Retinal pigment epithelial cell (primary cell): ENCODE results near the gene PZP.
"Not testable (repeated sequence)": the region's sequence is repeated elsewhere in the genome, so short reads cannot be mapped to it uniquely, and the experiment has no call there.

Experiments
- DNase-seq: peaks from one replicate; pipeline ENCODE4 v3.0.0-alpha.2; 2010; ENCODE audit warnings: low read depth
- H3K4me3 ChIP-seq: 2 replicates; pipeline ENCODE4 v1.5.1; 2011; ENCODE audit warnings: mild to moderate bottlenecking, low read length, control low read depth, moderate library complexity
- TF ChIP-seq, protein P1 (sequence below): conservative IDR thresholded peaks from 2 replicates; pipeline ENCODE4 v1.5.1; 2011; ENCODE audit warnings: low read depth, low read length, control low read depth, inconsistent platforms

The PZP gene

DNA sequence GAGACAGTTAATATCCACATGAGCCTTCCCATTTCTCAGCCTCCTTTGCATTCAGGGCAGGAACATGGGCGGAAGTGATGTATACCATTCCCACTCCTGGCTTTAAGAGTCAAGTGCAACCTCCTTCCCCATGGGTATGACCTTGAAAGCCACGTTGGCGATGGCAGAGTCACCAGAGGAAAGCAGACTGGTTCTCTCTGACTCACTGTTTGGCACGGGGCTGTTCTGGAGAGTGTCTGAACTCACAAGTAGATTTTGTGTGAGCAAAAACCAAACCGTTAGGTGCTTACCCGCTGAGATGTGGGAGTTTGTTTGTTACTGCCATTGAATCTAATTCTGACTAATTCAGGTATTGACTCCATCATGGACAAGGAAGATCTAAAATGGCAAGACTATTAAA is 36.7 kb upstream of the PZP start:
- DNase-seq = no peak
- H3K4me3 ChIP-seq = no peak overlapping the region
- TF ChIP-seq, protein P1, sequence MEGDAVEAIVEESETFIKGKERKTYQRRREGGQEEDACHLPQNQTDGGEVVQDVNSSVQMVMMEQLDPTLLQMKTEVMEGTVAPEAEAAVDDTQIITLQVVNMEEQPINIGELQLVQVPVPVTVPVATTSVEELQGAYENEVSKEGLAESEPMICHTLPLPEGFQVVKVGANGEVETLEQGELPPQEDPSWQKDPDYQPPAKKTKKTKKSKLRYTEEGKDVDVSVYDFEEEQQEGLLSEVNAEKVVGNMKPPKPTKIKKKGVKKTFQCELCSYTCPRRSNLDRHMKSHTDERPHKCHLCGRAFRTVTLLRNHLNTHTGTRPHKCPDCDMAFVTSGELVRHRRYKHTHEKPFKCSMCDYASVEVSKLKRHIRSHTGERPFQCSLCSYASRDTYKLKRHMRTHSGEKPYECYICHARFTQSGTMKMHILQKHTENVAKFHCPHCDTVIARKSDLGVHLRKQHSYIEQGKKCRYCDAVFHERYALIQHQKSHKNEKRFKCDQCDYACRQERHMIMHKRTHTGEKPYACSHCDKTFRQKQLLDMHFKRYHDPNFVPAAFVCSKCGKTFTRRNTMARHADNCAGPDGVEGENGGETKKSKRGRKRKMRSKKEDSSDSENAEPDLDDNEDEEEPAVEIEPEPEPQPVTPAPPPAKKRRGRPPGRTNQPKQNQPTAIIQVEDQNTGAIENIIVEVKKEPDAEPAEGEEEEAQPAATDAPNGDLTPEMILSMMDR = no peak

DNA sequence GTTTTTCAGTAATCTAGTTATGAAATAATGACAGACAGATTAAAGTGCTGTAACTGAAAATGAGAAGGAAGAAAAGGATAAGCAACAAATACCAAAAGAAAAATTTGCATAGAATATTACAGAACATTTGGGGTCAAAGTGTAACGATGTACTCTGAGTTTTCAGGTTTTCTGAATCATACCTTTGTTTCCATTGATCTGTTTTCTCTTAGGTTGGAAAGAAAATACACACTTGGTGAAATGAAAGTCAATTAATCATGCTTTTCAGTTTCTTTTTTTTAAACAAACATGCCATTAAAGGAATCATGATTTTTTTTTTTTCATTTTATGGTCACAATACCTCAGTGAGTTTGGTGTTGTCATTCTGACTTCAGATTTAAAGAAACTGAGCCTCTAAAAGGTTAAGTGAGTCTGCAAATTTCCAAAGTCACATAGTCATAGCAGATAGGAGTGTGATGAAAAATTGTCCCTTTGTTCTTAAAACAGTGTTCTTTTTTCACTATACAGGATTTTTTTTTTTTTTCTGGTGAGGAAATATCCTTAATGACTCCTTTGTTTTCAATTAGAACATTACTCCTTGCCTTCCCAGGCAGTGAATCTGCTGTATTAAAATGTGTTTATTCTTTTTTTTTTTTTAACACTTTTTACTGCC is 35.9 kb upstream of the PZP start:
- no peak overlapping the region for H3K4me3 ChIP-seq
- TF ChIP-seq, protein P1 = no peak
- no peak for DNase-seq

DNA sequence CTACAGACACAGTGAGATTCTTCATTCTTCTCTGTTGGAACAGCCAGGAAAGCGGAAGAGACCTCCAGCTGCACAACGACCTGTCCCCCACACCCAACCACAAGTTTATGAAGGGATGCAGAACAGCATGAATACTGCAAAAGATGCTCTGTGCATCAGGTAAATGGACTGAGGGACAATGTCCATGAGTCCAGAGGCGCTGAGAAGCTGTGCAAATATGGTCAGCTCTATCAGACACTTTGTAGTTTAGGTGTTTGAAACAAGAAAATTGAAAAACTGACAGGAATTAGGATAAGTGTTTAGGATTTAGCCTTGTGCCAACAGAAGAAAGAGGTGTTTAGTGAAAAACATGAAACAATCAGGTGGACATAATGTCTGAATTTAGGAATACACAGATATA is 33.1 kb upstream of the PZP start:
- no peak overlapping the region for H3K4me3 ChIP-seq
- no peak for DNase-seq
- TF ChIP-seq, protein P1 = no peak

DNA sequence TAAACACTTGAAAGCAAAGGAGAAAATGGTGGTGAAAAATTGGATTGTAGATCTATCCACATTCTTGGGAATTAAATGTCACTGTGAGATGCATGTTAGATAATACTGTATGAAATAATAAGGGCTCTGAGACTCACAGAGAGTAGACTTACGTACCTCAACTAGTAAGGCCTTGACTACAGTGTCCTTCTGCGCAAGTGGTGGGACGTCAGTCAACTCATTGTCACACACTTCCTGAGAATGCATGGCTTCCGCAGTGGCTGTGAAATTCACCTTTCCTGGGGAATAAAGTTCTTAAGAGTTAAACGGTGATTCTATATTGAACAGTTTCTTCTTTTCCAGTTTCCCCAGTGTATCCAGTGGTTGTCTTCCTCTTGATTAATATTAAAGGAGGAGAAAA is 32.6 kb upstream of the PZP start:
- H3K4me3 ChIP-seq = no peak overlapping the region
- DNase-seq = no peak
- TF ChIP-seq, protein P1 = no peak

DNA sequence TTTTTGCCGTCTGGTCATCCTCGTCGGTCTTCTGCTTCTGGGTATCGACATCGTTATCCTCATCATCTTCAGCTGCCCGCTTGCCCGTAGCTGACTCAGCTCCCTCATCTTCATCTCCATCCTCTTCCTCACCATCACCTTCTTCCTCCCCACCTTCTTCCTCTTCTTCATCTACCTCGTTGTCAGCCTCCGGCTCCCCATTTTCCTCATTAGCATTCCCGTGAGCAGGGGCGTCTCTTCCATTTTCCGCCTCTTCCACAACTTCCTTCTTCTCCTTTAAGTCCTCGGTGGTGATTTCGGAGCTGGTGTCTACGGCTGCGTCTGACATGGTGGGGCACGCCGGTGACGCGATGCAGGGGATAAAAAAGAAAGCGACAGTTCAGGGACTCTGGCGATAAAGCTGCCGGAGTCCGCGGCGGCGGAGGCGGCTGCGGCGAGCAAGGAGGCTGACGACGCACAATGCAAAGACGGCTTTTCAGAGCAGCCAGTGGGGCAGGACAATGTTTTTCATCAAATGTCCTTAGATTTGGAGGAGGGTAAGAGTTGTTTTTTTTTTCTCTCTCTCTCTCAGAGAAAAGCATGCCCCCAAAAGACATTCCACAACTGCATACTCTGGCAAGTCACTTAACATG is 31.9 kb upstream of the PZP start:
- DNase-seq = not testable (repeated sequence)

DNA sequence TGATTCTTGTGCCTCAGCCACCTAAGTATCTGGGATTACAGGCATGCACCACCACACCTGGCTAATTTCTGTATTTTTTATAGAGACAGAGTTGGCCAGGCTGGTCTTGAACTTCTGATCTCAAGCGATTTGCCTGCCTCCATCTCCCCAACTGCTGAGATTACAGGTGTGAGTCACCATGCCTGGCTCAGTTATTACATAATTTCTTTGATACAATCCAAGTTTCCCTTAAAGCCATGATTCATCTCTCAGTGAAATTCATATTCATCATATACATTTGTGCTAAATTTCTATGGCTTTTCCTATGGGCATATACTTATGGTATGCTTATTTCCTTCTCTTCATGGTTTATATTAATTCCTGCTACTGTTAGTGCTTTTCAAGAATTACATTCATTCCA is 29.1 kb upstream of the PZP start:
- TF ChIP-seq, protein P1 = no peak
- no peak for DNase-seq
- no peak overlapping the region for H3K4me3 ChIP-seq

More for the DNA sequence above, 31.9 kb upstream of the PZP start:
- H3K4me3 ChIP-seq = peak overlapping the region; percentile 22

DNA sequence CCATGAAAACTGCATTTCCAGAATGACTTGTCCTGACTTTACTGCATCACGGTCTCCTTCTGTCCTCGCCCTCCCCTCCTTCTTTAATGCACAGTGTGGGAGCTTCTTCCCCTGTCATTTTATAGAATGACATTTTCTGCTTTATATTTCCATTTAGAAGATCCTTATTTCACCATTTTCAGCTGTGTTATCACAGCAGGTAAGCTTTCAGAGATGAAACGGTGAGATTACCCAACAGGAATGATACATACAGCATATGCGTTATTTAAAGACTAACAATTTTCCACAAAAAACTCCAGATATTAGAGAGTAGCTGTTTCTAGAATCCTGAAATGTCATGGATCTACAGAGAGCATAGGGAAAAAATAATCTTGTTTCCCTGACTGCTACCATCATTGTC is 27.3 kb upstream of the PZP start:
- DNase-seq = no peak
- TF ChIP-seq, protein P1 = no peak
- no peak overlapping the region for H3K4me3 ChIP-seq
